Dendritic cell treated with granulocyte-macrophage colony-stimulating factor and Interleukin-4, amounts not matched to agents 40 ng/mL and 50 ng/mL, for 4 days (primary cell): Measurements from ENCODE around the gene TBC1D5.

ENCODE experiments used
- H3K27ac Mint-ChIP-seq: one replicate; pipeline ENCODE4 v1.8.0; 2022; ENCODE audit warnings: mild to moderate bottlenecking, mixed read lengths
- H3K27me3 Mint-ChIP-seq: one replicate; pipeline ENCODE4 v1.8.0; 2022; ENCODE audit warnings: mild to moderate bottlenecking, mixed read lengths
- H3K36me3 Mint-ChIP-seq: one replicate; pipeline ENCODE4 v1.8.0; 2022; ENCODE audit warnings: low read depth, mixed read lengths
- H3K4me1 Mint-ChIP-seq: one replicate; pipeline ENCODE4 v1.8.0; 2022; ENCODE audit warnings: low read depth, mixed read lengths
- H3K4me3 Mint-ChIP-seq: one replicate; pipeline ENCODE4 v1.8.0; 2022; ENCODE audit warnings: mild to moderate bottlenecking, moderate library complexity, mixed read lengths
- H3K9me3 Mint-ChIP-seq: one replicate; pipeline ENCODE4 v1.8.0; 2022; ENCODE audit warnings: mixed read lengths
- intact Hi-C: fragments of 100-400 bp; cut with micrococcal nuclease; formaldehyde crosslinking; loops from one replicate; pipeline ENCODE4 v1.15.0; 2022

The TBC1D5 gene

DNA sequence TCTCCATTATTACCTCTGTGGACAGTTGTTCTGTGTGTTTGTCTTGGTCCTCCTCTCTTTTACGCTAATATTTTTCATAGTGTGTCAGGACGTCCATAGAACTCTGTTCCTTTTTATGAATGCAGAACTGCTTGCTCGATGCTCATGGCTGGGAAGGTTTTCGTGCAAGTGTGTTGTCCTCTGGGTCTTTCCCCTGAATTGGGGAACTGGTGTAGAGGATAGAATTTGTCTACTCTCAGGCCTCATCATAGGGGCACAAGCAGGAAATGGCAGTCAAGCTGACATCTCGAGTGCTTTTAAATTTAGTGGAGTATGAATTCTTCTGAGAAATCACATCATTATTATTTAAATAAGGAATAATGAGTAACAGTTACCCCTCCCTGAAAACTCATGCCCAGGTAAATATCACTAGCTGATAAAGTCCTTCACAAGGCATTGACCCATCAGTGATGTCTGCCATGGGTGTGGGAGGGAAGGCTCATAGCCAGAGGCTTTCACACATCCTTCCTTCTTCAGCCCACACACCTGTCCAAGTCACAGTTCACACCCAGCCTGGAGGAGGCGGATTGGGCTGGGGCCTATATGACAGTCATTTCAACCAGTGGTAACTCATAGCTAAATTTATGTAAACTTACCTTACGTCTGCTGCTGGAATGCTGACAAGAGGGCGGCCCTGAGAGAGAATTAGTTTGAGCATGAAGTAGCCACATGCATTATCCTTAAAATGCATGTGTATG, 631.6 kb downstream of the TBC1D5 start:
- Mint-ChIP-seq H3K27ac (no peak overlapping the region), H3K36me3 (no peaks in the 10 kb centered on the region), H3K27me3 (peaks cover 1% of the 10 kb centered on the region), H3K4me3 (no peak overlapping the region), H3K9me3 (peaks cover 19% of the 10 kb centered on the region), H3K4me1 (peaks cover 6% of the 10 kb centered on the region)
- intact Hi-C loops = no loop called here
